Measurements from ENCODE around the gene GHRH.

Gene GHRH, protein sequence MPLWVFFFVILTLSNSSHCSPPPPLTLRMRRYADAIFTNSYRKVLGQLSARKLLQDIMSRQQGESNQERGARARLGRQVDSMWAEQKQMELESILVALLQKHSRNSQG

DNA sequence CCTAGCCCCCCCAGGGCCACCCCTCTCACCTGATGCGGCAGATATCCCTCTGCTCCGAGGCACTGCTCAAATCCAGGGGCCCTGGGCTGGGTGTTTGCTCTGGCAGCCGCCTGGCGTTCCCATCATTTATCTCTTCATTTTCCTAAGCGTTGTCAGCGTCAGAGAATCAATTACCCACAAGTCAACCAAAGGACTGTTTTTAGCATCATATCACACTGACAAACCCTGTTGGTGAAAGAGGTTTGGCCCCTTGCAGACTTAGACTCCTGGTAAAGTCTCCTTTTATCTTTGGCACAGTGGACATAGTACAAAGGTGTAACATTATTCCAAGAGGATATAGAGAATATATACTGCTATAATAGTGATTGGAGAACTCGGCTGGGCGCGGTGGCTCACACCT, at the start of gene GHRH:
Gene GHRH (minus strand): TSS at position 101 of the 400 bp plus-strand sequence. CDS start 4,925 bp downstream, outside the sequence.
- TF ChIP-seq, protein P1, sequence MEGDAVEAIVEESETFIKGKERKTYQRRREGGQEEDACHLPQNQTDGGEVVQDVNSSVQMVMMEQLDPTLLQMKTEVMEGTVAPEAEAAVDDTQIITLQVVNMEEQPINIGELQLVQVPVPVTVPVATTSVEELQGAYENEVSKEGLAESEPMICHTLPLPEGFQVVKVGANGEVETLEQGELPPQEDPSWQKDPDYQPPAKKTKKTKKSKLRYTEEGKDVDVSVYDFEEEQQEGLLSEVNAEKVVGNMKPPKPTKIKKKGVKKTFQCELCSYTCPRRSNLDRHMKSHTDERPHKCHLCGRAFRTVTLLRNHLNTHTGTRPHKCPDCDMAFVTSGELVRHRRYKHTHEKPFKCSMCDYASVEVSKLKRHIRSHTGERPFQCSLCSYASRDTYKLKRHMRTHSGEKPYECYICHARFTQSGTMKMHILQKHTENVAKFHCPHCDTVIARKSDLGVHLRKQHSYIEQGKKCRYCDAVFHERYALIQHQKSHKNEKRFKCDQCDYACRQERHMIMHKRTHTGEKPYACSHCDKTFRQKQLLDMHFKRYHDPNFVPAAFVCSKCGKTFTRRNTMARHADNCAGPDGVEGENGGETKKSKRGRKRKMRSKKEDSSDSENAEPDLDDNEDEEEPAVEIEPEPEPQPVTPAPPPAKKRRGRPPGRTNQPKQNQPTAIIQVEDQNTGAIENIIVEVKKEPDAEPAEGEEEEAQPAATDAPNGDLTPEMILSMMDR (conservative IDR thresholded peaks at IDR 0.05; ENCODE audit: control insufficient read depth, insufficient read depth, low read depth, low read length), result no peak
- H3K4me3 ChIP-seq (ENCODE audit: control insufficient read depth, low read depth, low read length), result no peak within 1 kb of the TSS
- DNase-seq (ENCODE audit: low read depth), result no peak

DNA sequence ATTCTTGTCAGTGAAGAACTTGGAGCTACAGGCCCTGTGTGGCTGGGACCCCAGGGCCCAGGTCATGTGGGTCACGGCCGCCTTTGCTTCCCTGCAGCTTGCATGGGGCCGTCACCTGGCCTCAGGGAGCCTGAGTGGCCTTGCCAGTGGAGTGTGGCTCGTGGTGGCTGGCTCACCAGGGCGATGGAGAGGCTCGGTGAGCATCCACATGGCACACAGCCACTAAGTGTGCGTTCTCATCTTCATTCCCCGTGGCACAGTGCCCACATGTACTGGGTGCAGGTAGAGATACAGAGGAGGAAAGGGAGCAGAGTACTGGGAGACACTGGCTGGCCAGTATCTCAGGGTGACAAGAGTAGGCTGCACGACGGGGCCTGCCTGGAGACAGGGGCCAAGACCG, 49.3 kb upstream of the GHRH start:
- no peak for DNase-seq (ENCODE audit: low read depth)
- H3K4me3 ChIP-seq (ENCODE audit: control insufficient read depth, low read depth, low read length), result no peak overlapping the region
- TF ChIP-seq, protein P1 (conservative IDR thresholded peaks at IDR 0.05; ENCODE audit: control insufficient read depth, insufficient read depth, low read depth, low read length), result no peak

DNA sequence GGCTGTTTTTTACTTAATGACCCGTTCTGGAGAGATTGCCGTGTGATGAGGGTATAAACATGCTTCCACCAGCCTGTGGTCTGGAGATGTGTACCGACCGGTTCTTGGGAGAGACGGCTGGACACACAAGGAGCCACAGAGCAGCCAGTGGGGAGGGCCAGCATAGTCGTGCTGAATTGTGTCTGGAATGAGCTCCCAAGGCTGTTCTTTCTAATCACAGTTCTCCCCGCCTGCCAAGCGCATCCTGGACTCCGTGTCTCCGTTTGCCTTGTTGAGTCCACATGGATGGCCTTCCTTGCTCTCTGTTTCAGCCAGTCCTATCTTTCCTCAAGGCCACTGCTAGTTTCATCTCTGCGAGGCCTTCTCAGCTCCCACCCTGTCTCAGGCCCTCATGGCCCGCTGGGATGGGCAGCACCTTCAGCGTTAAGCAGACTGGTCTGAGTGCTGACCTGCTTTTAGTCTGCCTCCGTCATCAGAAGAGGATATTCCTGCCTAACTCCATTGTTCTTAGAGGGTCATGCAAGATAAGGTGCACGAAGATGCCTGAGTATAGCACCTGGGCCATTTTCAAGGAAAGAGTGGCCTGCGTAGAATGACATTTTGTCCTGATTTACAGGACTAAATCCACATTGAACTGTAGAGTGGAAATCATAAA, 48.4 kb upstream of the GHRH start:
- no peak overlapping the region for H3K4me3 ChIP-seq (ENCODE audit: control insufficient read depth, low read depth, low read length)
- DNase-seq (ENCODE audit: low read depth), result no peak
- TF ChIP-seq, protein P1 (conservative IDR thresholded peaks at IDR 0.05; ENCODE audit: control insufficient read depth, insufficient read depth, low read depth, low read length), result no peak

DNA sequence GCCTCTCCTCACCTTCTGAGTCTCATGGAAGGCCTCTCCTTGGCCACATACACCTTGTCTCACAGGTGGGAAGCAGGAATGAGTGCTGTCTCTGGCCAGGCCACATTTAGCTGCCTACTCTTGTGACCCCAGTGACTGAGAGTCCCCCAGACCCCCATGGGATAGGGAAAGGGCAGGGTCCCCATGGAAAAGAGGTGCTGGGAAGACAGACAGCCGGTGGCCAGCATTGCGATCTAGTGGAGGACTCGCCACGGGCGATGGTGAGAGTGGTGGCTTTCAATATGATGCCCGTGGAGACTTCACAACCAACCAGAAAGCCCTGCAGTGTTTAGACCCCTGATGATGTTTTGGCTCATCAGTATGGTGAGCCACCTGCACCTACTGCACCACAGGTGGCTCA, 47.7 kb upstream of the GHRH start:
- DNase-seq (ENCODE audit: low read depth), result no peak
- TF ChIP-seq, protein P1 (conservative IDR thresholded peaks at IDR 0.05; ENCODE audit: control insufficient read depth, insufficient read depth, low read depth, low read length), result no peak
- no peak overlapping the region for H3K4me3 ChIP-seq (ENCODE audit: control insufficient read depth, low read depth, low read length)

DNA sequence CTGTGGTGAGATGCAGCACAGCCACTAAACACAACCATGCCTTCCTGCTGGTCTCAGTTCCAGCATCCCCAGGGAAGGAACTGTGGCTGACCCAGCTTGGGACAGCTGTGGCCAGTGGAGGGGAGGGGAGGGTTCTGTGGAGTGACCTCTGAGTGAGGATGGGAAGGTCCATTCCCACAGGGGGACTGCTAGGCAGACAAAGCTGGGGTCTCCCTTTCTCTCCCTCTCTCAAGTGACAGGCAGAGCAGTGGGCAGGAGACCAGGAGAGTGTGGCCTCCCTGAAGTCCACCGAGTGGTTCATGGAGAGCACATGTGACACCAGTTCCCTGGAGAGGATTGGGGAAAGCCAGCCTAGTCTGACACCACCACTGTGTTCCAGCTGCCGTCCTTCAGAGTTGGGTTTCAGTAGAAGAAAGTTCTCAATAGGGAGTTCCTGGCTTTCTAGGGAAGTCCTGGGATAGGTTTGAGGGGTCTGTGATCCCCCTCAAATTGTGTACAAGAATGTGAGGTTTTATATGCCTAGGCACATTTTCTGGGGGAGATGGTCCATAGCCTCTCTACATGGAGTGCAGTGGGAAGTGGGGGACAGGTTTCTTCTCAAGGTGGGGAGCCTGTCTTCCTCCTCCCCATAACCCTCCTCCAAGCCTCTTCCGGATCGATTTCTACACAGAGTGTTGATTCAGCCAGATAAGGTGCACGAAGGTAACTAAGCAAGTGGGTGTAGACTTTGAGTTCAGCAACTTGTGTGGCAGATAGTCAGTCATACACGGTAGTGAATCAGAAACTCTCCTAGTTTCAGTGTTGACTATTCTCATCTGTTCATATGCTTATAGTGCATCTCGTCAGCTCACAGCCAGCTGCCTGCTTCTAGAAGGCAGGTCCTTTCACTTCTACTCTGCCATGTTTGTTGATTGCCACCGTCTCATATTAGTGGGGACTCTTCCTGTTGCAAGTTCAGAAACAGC, 46.8 kb upstream of the GHRH start:
- H3K4me3 ChIP-seq (ENCODE audit: control insufficient read depth, low read depth, low read length), result no peak overlapping the region
- no peak for DNase-seq (ENCODE audit: low read depth)
- TF ChIP-seq, protein P1 (conservative IDR thresholded peaks at IDR 0.05; ENCODE audit: control insufficient read depth, insufficient read depth, low read depth, low read length), result no peak

DNA sequence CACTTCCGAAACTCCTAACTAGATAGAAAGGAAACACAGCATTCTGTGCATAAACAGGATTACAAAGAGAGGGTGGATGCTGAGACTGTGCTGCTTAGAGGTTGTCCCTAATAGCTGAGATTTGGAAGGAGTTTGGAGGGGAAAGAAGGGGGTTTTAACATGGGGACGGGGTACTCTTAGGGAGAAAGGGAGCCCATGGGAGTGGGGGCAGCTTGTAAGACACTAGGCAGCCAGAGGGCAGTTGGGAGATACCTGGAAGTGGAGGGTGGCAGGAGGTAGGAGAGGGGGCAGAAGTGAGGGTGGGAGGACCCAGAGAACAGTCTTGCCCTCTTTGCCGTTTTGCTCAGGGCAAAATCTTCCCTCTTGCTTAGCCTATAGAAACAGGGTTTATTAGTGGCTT, 44.2 kb upstream of the GHRH start:
- no peak for DNase-seq (ENCODE audit: low read depth)
- H3K4me3 ChIP-seq (ENCODE audit: control insufficient read depth, low read depth, low read length), result no peak overlapping the region
- TF ChIP-seq, protein P1 (conservative IDR thresholded peaks at IDR 0.05; ENCODE audit: control insufficient read depth, insufficient read depth, low read depth, low read length), result no peak
